Natural killer cell (primary cell): ENCODE measurements around the gene TTC38. TPM values are rescaled to one million over a fixed set of nuclear protein-coding genes. Genes with fewer than 3 reads are reported as not detected.

Experiments
- ATAC-seq, 3 donors: fragments of 150-1000 bp in 2 of 3; fragments of 200-7000 bp in 1 of 3; cut with Tn5 transposase; 1 replicate in 1 of 3; 2 replicates in 2 of 3; pipeline ENCODE4 v1.10.0; 2021; ENCODE audit warnings: mild to moderate bottlenecking in 2 of 3, moderate library complexity in 2 of 3
- DNase-seq, 2 donors: peaks; one replicate each; pipeline versions ENCODE4 v3.0.0 to v3.0.0-alpha.2; 2013 to 2021; ENCODE audit warnings: mixed read lengths in 1 of 2
- H3K27ac ChIP-seq: one replicate; pipeline ENCODE4 v1.5.1; 2013; ENCODE audit warnings: mild to moderate bottlenecking, low read length
- H3K27me3 ChIP-seq: one replicate; pipeline ENCODE4 v1.6.1; 2013; ENCODE audit warnings: low read length; ENCODE audit not compliant: control insufficient read depth, insufficient read depth
- H3K36me3 ChIP-seq: one replicate; pipeline ENCODE4 v1.6.1; 2013; ENCODE audit warnings: low read length; ENCODE audit not compliant: control insufficient read depth, insufficient read depth
- H3K4me1 ChIP-seq: one replicate; pipeline ENCODE4 v1.6.1; 2013; ENCODE audit warnings: low read length; ENCODE audit not compliant: control insufficient read depth, insufficient read depth
- H3K4me3 ChIP-seq: one replicate; pipeline ENCODE4 v1.5.1; 2013; ENCODE audit warnings: low read length
- H3K9me3 ChIP-seq: one replicate; pipeline ENCODE4 v1.6.1; 2013; ENCODE audit warnings: low read length; ENCODE audit not compliant: control insufficient read depth, insufficient read depth
- H3K27ac Mint-ChIP-seq, 2 donors: one replicate each; pipeline ENCODE4 v1.8.0; 2022; ENCODE audit warnings: mild to moderate bottlenecking in 2 of 2, mixed read lengths in 2 of 2, moderate library complexity in 1 of 2
- H3K27me3 Mint-ChIP-seq, 2 donors: one replicate each; pipeline ENCODE4 v1.8.0; 2022; ENCODE audit warnings: low read depth in 2 of 2, mixed read lengths in 2 of 2
- H3K36me3 Mint-ChIP-seq: one replicate; pipeline ENCODE4 v1.8.0; 2022; ENCODE audit warnings: mixed read lengths
- H3K4me1 Mint-ChIP-seq, 2 donors: one replicate each; pipeline ENCODE4 v1.8.0; 2022; ENCODE audit warnings: mixed read lengths in 2 of 2
- H3K4me3 Mint-ChIP-seq: one replicate; pipeline ENCODE4 v1.8.0; 2022; ENCODE audit warnings: mild to moderate bottlenecking, moderate library complexity, mixed read lengths
- H3K9me3 Mint-ChIP-seq, 2 donors: one replicate each; pipeline ENCODE4 v1.8.0; 2022; ENCODE audit warnings: mixed read lengths in 2 of 2
- WGBS: methylation state at CpG from one replicate; pipeline ENCODE4 v1.1.7; 2013; ENCODE audit warnings: missing lambda C conversion rate; ENCODE audit not compliant: insufficient coverage; 5-methylcytosine and 5-hydroxymethylcytosine counted together
- intact Hi-C: fragments of 100-400 bp; cut with micrococcal nuclease; formaldehyde crosslinking; loops from one replicate; pipeline ENCODE4 v1.14.2; 2022
- total RNA-seq, 4 donors: library from RNA; stranded (reverse); fragments of 120-200 nt in 1 of 4; gene quantifications; one replicate each; pipeline versions ENCODE4 v1.2.3 to v1.2.4, GENCODE V29; 2013 to 2022
- TF ChIP-seq, protein P1 (sequence below): fragments of 200-600 bp; IDR thresholded peaks from one replicate; pipeline ENCODE4 v1.8.0; 2022; ENCODE audit warnings: antibody characterized with exemption

Gene TTC38
- total RNA-seq, 3 donors from 2014 or later (not counting 1 experiment from before 2014, with no cell fraction given), result 251 to 313 (median 312) TPM

- H3K27ac ChIP-seq, result peak overlapping the region; percentile 97
- peak overlapping the region; percentile 99 for H3K27ac Mint-ChIP-seq
- no peaks in the 10 kb centered on the region for H3K27me3 ChIP-seq
- WGBS, result 91% methylated on average over 15 of the region's 15 CpGs
- peaks cover 66% of the 10 kb centered on the region for H3K36me3 ChIP-seq
- intact Hi-C loops, result loop anchor here (10.0 kb wide), 2 partner anchors 232 to 972 kb away; no protein-coding TSS in a partner anchor
- H3K27me3 Mint-ChIP-seq, result no peaks in the 10 kb centered on the region
- TF ChIP-seq, protein P1, sequence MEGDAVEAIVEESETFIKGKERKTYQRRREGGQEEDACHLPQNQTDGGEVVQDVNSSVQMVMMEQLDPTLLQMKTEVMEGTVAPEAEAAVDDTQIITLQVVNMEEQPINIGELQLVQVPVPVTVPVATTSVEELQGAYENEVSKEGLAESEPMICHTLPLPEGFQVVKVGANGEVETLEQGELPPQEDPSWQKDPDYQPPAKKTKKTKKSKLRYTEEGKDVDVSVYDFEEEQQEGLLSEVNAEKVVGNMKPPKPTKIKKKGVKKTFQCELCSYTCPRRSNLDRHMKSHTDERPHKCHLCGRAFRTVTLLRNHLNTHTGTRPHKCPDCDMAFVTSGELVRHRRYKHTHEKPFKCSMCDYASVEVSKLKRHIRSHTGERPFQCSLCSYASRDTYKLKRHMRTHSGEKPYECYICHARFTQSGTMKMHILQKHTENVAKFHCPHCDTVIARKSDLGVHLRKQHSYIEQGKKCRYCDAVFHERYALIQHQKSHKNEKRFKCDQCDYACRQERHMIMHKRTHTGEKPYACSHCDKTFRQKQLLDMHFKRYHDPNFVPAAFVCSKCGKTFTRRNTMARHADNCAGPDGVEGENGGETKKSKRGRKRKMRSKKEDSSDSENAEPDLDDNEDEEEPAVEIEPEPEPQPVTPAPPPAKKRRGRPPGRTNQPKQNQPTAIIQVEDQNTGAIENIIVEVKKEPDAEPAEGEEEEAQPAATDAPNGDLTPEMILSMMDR, result no peak
- peaks cover 97% of the 10 kb centered on the region for H3K4me1 ChIP-seq
- H3K9me3 Mint-ChIP-seq, result no peaks in the 10 kb centered on the region
- ATAC-seq, result no peak
- peak overlapping the region; percentile 33 for H3K4me3 ChIP-seq
- peaks cover 7% of the 10 kb centered on the region for H3K36me3 Mint-ChIP-seq
- peaks cover 4% of the 10 kb centered on the region for H3K9me3 ChIP-seq
- peaks cover 68 to 81% of the 10 kb centered on the region in 2 donors for H3K4me1 Mint-ChIP-seq
- H3K4me3 Mint-ChIP-seq, result peak overlapping the region; percentile 88
- no peak for DNase-seq
These were observed 19.4 kb downstream of the TTC38 start for GRCh38 chr22:46286941-46287872.

GRCh38 chr22:46287873-46288751 lies 20.3 kb downstream of the TTC38 start:
- Histone ChIP-seq H3K9me3 (peaks cover 4% of the 10 kb centered on the region), H3K27me3 (no peaks in the 10 kb centered on the region), H3K36me3 (peaks cover 68% of the 10 kb centered on the region), H3K27ac (peak overlapping the region; percentile 97), H3K4me3 (peak overlapping the region; percentile 33), H3K4me1 (peaks cover 97% of the 10 kb centered on the region)
- Mint-ChIP-seq H3K9me3 (no peaks in the 10 kb centered on the region), H3K36me3 (peaks cover 7% of the 10 kb centered on the region), H3K27ac (peak overlapping the region; percentile 99), H3K4me3 (peak overlapping the region; percentile 88), H3K27me3 (no peaks in the 10 kb centered on the region), H3K4me1 (peaks cover 69 to 84% of the 10 kb centered on the region in 2 donors)
- TF ChIP-seq, protein P1, result no peak
- intact Hi-C loops, result loop anchor here (2.0 to 10.0 kb wide), 4 partner anchors 21 to 973 kb away; partner anchors contain the start of gene CDPF1
- peak; percentile 64 to 72 for DNase-seq
- ATAC-seq, result peak; percentile 43 to 82 (median 72)
- WGBS, result 16% methylated on average over 24 of the region's 24 CpGs

GRCh38 chr22:46288846-46289243 lies 21.0 kb downstream of the TTC38 start:
- TF ChIP-seq, protein P1, result no peak
- Histone ChIP-seq H3K4me1 (peaks cover 97% of the 10 kb centered on the region), H3K36me3 (peaks cover 71% of the 10 kb centered on the region), H3K4me3 (no peak overlapping the region), H3K27ac (peak overlapping the region; percentile 97), H3K27me3 (no peaks in the 10 kb centered on the region), H3K9me3 (peaks cover 4% of the 10 kb centered on the region)
- intact Hi-C loops, result loop anchor here (1.0 to 10.0 kb wide), 5 partner anchors 8 to 974 kb away; partner anchors contain the start of gene CDPF1
- Mint-ChIP-seq H3K27ac (peak overlapping the region; percentile 99), H3K4me1 (peaks cover 75 to 91% of the 10 kb centered on the region in 2 donors), H3K9me3 (no peaks in the 10 kb centered on the region), H3K4me3 (peak overlapping the region; percentile 88), H3K36me3 (peaks cover 7% of the 10 kb centered on the region), H3K27me3 (no peaks in the 10 kb centered on the region)
- 79% methylated on average over 7 of the region's 7 CpGs for WGBS
- DNase-seq, result no peak
- ATAC-seq, result peak; percentile 7 to 15 (median 11)
